Hepatic stellate cell (primary cell): ENCODE data around the gene GRIK2.

Source experiments
- DNase-seq: peaks from one replicate; pipeline ENCODE4 v3.0.0; 2011; ENCODE audit warnings: low spot score

The GRIK2 gene

GRCh38 chr6:101400326-101401135, 7.0 kb downstream of the GRIK2 start:
- no peak for DNase-seq

DNA sequence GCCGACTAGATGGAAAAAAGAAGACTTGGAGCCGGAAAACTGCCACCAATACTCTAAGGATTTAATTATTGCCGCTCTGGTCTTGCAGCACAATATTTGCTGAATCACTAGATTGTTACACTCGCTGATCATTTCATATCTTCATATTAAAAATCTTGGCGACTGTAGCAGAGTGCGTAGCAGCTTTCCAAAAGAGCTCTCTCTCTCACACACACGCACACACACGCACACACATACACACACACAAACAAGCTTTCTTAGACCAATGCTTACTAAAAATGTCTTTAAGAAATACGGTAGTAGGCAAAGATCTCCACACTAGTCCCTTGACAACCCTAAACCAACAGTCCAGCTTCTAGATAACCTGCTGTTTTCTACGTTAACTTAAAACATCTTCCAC, 7.7 kb downstream of the GRIK2 start:
- DNase-seq: no peak

DNA sequence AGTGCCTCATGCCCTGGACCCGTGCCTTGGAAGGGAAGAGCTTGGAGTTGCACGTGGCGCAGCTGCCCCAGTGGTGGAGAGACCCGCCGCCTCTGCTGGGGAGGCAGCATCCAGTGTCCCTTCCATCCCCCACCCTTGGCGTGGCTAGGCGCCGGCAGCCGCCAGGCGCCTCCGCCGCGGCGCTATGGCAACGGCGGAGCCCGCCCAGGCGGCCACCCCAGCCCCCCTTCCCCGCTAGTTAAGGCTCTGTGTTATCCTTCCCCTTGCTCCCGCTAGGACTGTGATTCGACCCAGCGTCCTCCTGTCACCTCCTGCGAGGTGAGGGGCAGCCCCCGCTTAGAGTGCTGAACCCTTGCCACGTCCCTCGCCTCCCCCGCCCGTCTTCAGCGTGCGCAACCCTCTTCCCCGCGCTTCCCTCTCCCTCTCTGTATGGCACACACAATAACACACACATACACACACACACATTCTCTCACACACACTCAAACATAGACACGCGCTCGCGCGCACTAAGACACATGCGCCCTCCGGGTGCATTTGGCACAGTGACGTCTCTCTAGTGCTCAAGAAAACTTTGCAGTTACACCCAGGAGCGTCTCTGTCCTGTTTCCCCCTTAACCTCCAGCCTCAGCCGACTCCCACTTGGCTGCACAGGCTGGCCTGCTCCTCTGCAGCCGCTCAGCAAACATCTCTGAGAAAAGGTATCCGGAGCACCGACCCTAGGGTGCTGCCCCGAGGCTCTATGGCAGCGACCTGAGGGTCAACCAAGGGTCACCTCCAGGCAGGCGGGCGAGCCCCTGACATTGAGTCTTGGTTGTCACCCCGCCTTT, 8.5 kb downstream of the GRIK2 start:
- no peak for DNase-seq

DNA sequence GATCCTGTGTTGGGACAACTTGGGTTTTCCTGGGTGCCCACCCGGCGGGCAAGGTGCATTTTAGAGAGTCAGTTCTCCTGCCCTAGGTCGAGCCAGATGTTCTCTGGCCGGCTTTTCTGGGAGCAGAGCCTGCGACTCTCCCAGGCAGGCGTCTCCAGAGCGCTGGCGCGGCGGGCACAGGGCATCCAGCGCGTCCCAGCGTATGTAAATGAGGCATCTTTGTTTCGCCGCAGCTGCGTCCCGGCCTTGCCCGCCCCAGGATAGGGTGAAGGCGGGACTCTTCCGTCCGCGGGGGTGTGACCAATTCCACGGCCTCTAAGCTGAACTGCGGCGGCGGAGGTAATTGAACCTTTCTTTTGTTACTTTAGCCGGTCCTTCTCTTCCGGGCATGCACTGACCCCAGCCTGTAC, 9.1 kb downstream of the GRIK2 start:
- no peak for DNase-seq

GRCh38 chr6:101403216-101403945, 9.9 kb downstream of the GRIK2 start:
- DNase-seq: no peak

- no peak for DNase-seq
Observed at GRCh38 chr6:101404775-101405174, 11.3 kb downstream of the GRIK2 start.

DNA sequence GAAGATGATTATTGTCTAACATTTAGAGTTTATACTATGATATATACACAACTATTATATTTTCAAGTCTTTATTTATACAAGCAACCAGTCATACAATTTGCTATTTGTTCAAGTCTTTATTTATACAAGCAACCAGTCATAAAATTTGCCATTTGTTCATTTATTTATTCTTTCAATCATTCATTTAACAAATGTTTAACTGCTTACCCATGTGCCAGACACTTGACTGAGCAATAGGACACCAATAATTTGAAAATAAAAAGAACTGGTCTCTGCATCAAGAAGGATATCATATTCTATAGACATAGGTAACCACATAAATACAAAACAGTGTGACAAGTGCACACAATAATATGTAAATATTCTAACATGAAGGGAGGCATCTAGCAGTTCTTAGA, 20.3 kb downstream of the GRIK2 start:
- no peak for DNase-seq

DNA sequence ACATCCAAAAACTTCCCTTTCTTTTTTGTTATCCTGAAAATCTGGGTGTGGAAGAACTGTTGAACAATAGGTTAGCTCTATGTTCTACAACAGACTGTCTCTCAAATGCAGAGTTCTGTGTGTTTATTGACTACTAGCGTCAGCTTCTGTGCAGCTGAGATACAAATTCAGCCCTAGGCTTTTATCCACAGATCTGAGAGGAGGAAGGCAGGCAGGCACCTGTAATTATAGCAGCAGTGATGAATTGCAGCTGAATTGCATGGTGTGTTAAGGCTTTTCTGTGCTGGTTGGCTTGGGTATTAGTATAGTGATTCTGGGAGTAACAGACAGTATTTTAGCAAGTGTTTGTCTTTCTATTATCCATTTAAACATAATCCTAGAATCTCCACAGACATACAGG, 24.4 kb downstream of the GRIK2 start:
- DNase-seq: no peak

- no peak for DNase-seq
Observed at GRCh38 chr6:101422251-101422650, 28.7 kb downstream of the GRIK2 start.

GRCh38 chr6:101422811-101423210, 29.3 kb downstream of the GRIK2 start:
- DNase-seq: no peak

- DNase-seq: no peak
Observed at GRCh38 chr6:101429270-101429669, 35.8 kb downstream of the GRIK2 start.

- DNase-seq: no peak
Observed at GRCh38 chr6:101429845-101430244, 36.3 kb downstream of the GRIK2 start.

- no peak for DNase-seq
Observed at GRCh38 chr6:101433141-101433540, 39.6 kb downstream of the GRIK2 start.

GRCh38 chr6:101434601-101435000, 41.1 kb downstream of the GRIK2 start:
- no peak for DNase-seq

GRCh38 chr6:101435038-101435437, 41.5 kb downstream of the GRIK2 start:
- no peak for DNase-seq

DNA sequence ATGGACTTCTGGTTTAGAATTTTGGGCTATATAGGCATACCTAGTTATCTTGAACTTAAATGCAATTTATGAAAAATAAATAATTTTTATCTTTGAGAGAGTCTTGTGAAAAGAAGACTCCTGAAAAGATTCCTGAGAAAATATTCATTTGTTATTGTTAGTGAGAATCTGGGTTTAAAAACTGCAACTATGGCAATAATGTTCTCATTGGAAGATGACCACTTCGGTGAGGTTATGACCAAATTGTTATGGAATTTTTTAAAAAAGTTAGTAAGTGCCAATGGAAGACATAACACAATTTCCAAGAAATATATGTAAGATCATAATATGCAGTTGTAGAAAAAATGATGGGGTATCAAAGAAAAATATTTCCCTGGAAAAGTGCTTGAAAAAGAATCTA, 46.3 kb downstream of the GRIK2 start:
- DNase-seq: no peak

DNA sequence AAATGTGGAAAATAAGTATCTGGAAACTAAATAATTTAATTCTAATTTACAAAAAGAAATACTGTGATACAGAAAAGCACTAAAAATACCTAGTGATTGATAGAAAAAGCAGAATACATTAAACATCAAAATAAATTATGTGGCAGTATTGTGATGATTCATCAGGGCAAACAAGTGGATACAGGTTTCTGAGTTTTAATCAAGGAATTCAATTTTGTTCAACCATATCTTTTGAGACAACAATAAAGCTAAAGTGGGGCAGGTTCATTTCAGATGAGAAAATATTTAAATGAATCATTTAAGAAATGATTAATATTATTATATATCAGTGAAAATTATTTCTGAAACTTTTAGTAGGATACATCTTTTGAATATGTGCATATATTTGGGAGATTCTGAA, 49.8 kb downstream of the GRIK2 start:
- DNase-seq: no peak

DNA sequence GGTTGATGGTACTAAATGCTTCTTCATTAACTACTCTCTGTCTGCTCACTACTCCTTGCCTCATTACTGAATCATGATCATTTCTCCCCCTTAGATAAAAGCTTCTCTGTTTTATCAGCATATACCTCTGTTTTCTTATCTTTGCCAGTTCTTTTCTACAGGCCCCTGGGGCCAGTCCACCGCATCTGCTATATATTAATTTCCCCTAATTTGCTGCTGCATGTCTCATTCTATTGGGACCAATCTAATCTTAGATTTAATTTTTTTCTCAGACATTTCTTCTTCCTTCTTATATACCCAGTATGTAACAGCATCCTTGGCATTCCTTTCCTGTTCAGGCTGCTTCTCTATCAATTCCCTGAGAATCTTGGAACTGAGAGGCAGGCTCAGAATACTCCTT, 51.2 kb downstream of the GRIK2 start:
- no peak for DNase-seq

DNA sequence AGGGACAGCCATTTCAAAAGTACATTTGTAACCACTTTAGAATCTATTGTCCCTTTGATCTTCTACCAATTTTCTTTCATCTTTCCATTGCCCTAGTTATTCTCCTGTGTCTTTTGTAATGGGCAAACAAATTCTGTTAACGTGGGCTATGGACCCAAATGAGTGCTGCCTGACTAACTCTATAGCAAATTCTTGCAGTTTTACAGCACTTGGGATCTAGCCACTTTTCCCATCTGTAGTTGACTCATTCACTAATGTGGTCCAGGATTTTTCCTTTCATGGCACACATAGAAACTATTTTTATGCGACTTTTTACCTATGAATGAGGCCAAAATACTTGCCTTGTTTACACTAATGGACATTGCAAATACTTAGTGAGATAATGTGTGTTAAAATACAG, 52.0 kb downstream of the GRIK2 start:
- DNase-seq: no peak

GRCh38 chr6:101450901-101451300, 57.4 kb downstream of the GRIK2 start:
- no peak for DNase-seq

GRCh38 chr6:101451981-101452380, 58.5 kb downstream of the GRIK2 start:
- no peak for DNase-seq

- no peak for DNase-seq
Observed at GRCh38 chr6:101453221-101453620, 59.7 kb downstream of the GRIK2 start.
